GM23248 (cell line): ENCODE data around the gene ACOT13. TPM values are rescaled to one million over a fixed set of nuclear protein-coding genes. Genes with fewer than 3 reads are reported as not detected.
"Not testable (repeated sequence)": the region's sequence is repeated elsewhere in the genome, so short reads cannot be mapped to it uniquely, and the experiment has no call there.

Source experiments
- DNase-seq: peaks from one replicate; pipeline ENCODE4 v3.0.0-alpha.2; 2015
- H2AFZ ChIP-seq: fragments of 200-600 bp; sonication (generic); 2 replicates; pipeline ENCODE4 v1.6.1; 2016; ENCODE audit warnings: antibody characterized with exemption
- H3F3A ChIP-seq: fragments of 200-600 bp; sonication (generic); 2 replicates; pipeline ENCODE4 v1.6.1; 2016; ENCODE audit warnings: mild to moderate bottlenecking, antibody characterized with exemption, mixed run types; ENCODE audit not compliant: insufficient read depth
- H3K27ac ChIP-seq: fragments of 200-600 bp; sonication (generic); 2 replicates; pipeline ENCODE4 v1.5.1; 2016; ENCODE audit warnings: mild to moderate bottlenecking
- H3K27me3 ChIP-seq: fragments of 200-600 bp; sonication (generic); replicated peaks from 2 replicates; pipeline ENCODE4 v1.6.1; 2016; ENCODE audit warnings: mild to moderate bottlenecking; ENCODE audit not compliant: insufficient read depth
- H3K36me3 ChIP-seq: fragments of 200-600 bp; sonication (generic); 2 replicates; pipeline ENCODE4 v1.6.1; 2016; ENCODE audit warnings: low read depth, mild to moderate bottlenecking
- H3K4me1 ChIP-seq: fragments of 200-600 bp; sonication (generic); 2 replicates; pipeline ENCODE4 v1.6.1; 2016; ENCODE audit warnings: mild to moderate bottlenecking; ENCODE audit not compliant: insufficient read depth
- H3K4me2 ChIP-seq: fragments of 200-600 bp; sonication (generic); one replicate; pipeline ENCODE4 v1.6.1; 2016; ENCODE audit warnings: mild to moderate bottlenecking; ENCODE audit not compliant: unreplicated experiment
- H3K4me3 ChIP-seq: fragments of 200-600 bp; sonication (generic); 2 replicates; pipeline ENCODE4 v1.5.1; 2016; ENCODE audit warnings: mild to moderate bottlenecking
- H3K79me2 ChIP-seq: fragments of 200-600 bp; sonication (generic); 2 replicates; pipeline ENCODE4 v1.6.1; 2016; ENCODE audit warnings: mild to moderate bottlenecking; ENCODE audit not compliant: insufficient read depth
- H3K9ac ChIP-seq: fragments of 200-600 bp; sonication (generic); 2 replicates; pipeline ENCODE4 v1.6.1; 2016; ENCODE audit warnings: mild to moderate bottlenecking
- H3K9me2 ChIP-seq: fragments of 200-600 bp; sonication (generic); 2 replicates; pipeline ENCODE4 v1.6.1; 2016; ENCODE audit warnings: mixed run types, mild to moderate bottlenecking, moderate library complexity; ENCODE audit not compliant: insufficient read depth
- H3K9me3 ChIP-seq: fragments of 200-600 bp; sonication (generic); one replicate; pipeline ENCODE4 v1.6.1; 2017; ENCODE audit warnings: low read depth
- H4K20me1 ChIP-seq: fragments of 200-600 bp; sonication (generic); 2 replicates; pipeline ENCODE4 v1.6.0; 2016; ENCODE audit not compliant: insufficient read depth
- EZH2 ChIP-seq: fragments of 200-600 bp; sonication (generic); IDR thresholded peaks from 2 replicates; pipeline ENCODE4 v1.6.1; 2018; ENCODE audit warnings: antibody characterized with exemption, mild to moderate bottlenecking; ENCODE audit not compliant: insufficient read depth, poor library complexity, severe bottlenecking
- EZH2phosphoT487 ChIP-seq: fragments of 200-600 bp; sonication (generic); IDR thresholded peaks from 2 replicates; pipeline ENCODE4 v1.6.1; 2018; ENCODE audit warnings: antibody characterized with exemption, moderate library complexity, mild to moderate bottlenecking, low read depth; ENCODE audit not compliant: insufficient read depth
- WGBS, 2 experiments: methylation state at CpG; one replicate each; pipeline ENCODE4 v1.1.6; 2015 to 2017; ENCODE audit warnings: low lambda C conversion rate in 2 of 2, low coverage in 1 of 2; ENCODE audit errors: missing lambda C conversion rate in 2 of 2; 5-methylcytosine and 5-hydroxymethylcytosine counted together
- in situ Hi-C: fragments of 300-500 bp; cut with MboI; formaldehyde crosslinking; loops from 2 replicates; pipeline ENCODE4 v1.15.0; 2020
- polyA plus RNA-seq: library from polyadenylated mRNA; unstranded; fragments of >200 nt; fragmentation: Nextera tagmentation; extraction: Ambion mirVana; gene quantifications from 2 replicates; pipeline ENCODE4 v1.2.1, GENCODE V29; 2016
- total RNA-seq: library from RNA; depleted of rRNA; stranded (reverse); fragments of >200 nt; shearing (Covaris generic); gene quantifications from 2 replicates; pipeline ENCODE4 v1.2.3, GENCODE V29; 2014

The ACOT13 gene
- total and polyA plus RNA-seq, 2 experiments from 2014 or later = 3.4 to 26.2 TPM

GRCh38 chr6:24668997-24669361, 2.1 kb downstream of the ACOT13 start:
- no peaks in the 10 kb centered on the region for H3K9me2 ChIP-seq
- no peak overlapping the region for H3K27ac ChIP-seq
- no peak for TF ChIP-seq EZH2phosphoT487
- TF ChIP-seq EZH2 = no peak
- H3K9ac ChIP-seq = no peak overlapping the region
- 95% methylated on average over 9 of the region's 9 CpGs for WGBS, 2 experiments
- H4K20me1 ChIP-seq = no peaks in the 10 kb centered on the region
- DNase-seq = no peak
- no peaks in the 10 kb centered on the region; the same call in 1 of the 2 replicates for H3K36me3 ChIP-seq
- peaks cover 39% of the 10 kb centered on the region for H3K79me2 ChIP-seq
- H3F3A ChIP-seq = 0 out of 2 replicates have a peak, but pooled peaks cover 7% of the 10 kb centered on the region
- H3K4me3 ChIP-seq = no peak overlapping the region
- no peaks in the 10 kb centered on the region for H3K9me3 ChIP-seq
- no peak overlapping the region for H2AFZ ChIP-seq
- in situ Hi-C loops = no loop called here
- H3K4me2 ChIP-seq = no peak overlapping the region
- no peaks in the 10 kb centered on the region for H3K27me3 ChIP-seq
- peaks cover 20% of the 10 kb centered on the region for H3K4me1 ChIP-seq

GRCh38 chr6:24670492-24670891, 3.6 kb downstream of the ACOT13 start:
- H3K4me2 ChIP-seq, H3K9ac ChIP-seq, H3K9me2 ChIP-seq, H3K36me3 ChIP-seq, H3K27ac ChIP-seq, H4K20me1 ChIP-seq, H3F3A ChIP-seq, in situ Hi-C loops, H3K4me3 ChIP-seq, H3K27me3 ChIP-seq, H3K9me3 ChIP-seq, DNase-seq, H2AFZ ChIP-seq: not testable (repeated sequence)
- Histone ChIP-seq H3K4me1 (peaks cover 11% of the 10 kb centered on the region), H3K79me2 (peaks cover 24% of the 10 kb centered on the region)

- H2AFZ ChIP-seq, H3K9me2 ChIP-seq, in situ Hi-C loops, H3K4me3 ChIP-seq, H3K4me2 ChIP-seq, H3K4me1 ChIP-seq, H3K27ac ChIP-seq, H3K9ac ChIP-seq, H3K36me3 ChIP-seq, H3K27me3 ChIP-seq, H3F3A ChIP-seq, H3K9me3 ChIP-seq, H4K20me1 ChIP-seq, DNase-seq: not testable (repeated sequence)
- 83 to 89% methylated on average over 4 of the region's 4 CpGs for WGBS, 2 experiments
- peaks cover 18% of the 10 kb centered on the region for H3K79me2 ChIP-seq
Observed at GRCh38 chr6:24671077-24671476, 4.2 kb downstream of the ACOT13 start.

- Histone ChIP-seq H3K4me2 (no peak overlapping the region), H3K4me3 (no peak overlapping the region), H2AFZ (no peak overlapping the region), H3K27me3 (no peaks in the 10 kb centered on the region), H4K20me1 (no peaks in the 10 kb centered on the region), H3K4me1 (peaks cover 3% of the 10 kb centered on the region; the same call in 1 of the 2 replicates), H3K27ac (no peak overlapping the region), H3K9me3 (no peaks in the 10 kb centered on the region), H3K9ac (no peak overlapping the region), H3K79me2 (peaks cover 10% of the 10 kb centered on the region), H3K36me3 (no peaks in the 10 kb centered on the region), H3K9me2 (no peaks in the 10 kb centered on the region), H3F3A (0 out of 2 replicates have a peak, but pooled peaks cover under 1% of the 10 kb centered on the region)
- WGBS, 2 experiments = 74 to 77% methylated on average over 6 of the region's 6 CpGs
- no peak for TF ChIP-seq EZH2
- TF ChIP-seq EZH2phosphoT487 = no peak
- in situ Hi-C loops = no loop called here
- DNase-seq = no peak
Observed at GRCh38 chr6:24672620-24673182, 5.8 kb downstream of the ACOT13 start.

GRCh38 chr6:24673625-24674024, 6.7 kb downstream of the ACOT13 start:
- Histone ChIP-seq H3K9me2 (no peaks in the 10 kb centered on the region), H3K27ac (no peak overlapping the region), H3F3A (no peaks in the 10 kb centered on the region), H3K4me1 (no peaks in the 10 kb centered on the region), H3K9ac (no peak overlapping the region), H3K27me3 (no peaks in the 10 kb centered on the region), H3K4me3 (no peak overlapping the region), H3K79me2 (peaks cover under 1% of the 10 kb centered on the region), H3K4me2 (no peak overlapping the region), H3K36me3 (no peaks in the 10 kb centered on the region), H4K20me1 (no peaks in the 10 kb centered on the region), H3K9me3 (no peaks in the 10 kb centered on the region), H2AFZ (no peak overlapping the region)
- 51 to 62% methylated on average over 2 of the region's 2 CpGs for WGBS, 2 experiments
- in situ Hi-C loops = no loop called here
- no peak for DNase-seq
- no peak for TF ChIP-seq EZH2phosphoT487
- TF ChIP-seq EZH2 = no peak

- in situ Hi-C loops = not testable (repeated sequence)
Observed at GRCh38 chr6:24678792-24679352, 12.0 kb downstream of the ACOT13 start.

More at GRCh38 chr6:24678792-24679352, 12.0 kb downstream of the ACOT13 start:
- H3K9me2 ChIP-seq, H3F3A ChIP-seq, H3K27ac ChIP-seq, H3K4me1 ChIP-seq, H3K36me3 ChIP-seq, H3K4me3 ChIP-seq, H2AFZ ChIP-seq, H3K4me2 ChIP-seq, H3K9me3 ChIP-seq, DNase-seq, H3K27me3 ChIP-seq, H3K9ac ChIP-seq, H3K79me2 ChIP-seq, H4K20me1 ChIP-seq: not testable (repeated sequence)
- 76 to 85% methylated on average over 11 of the region's 11 CpGs for WGBS, 2 experiments
